ENCODE data around the gene LAMC3.

GRCh38 chr9:130996676-130997394 lies 12.1 kb upstream of the LAMC3 start:
- TF ChIP-seq POLR2A (IDR thresholded peaks at IDR 0.05; ENCODE audit: low read length) (no peak), GATA1 (IDR thresholded peaks at IDR 0.05; ENCODE audit: low read depth, low read length) (no peak)

All from erythroblast (primary cell).